H1 (cell line): Measurements from ENCODE around the gene AIF1L. TPM values are rescaled to one million over a fixed set of nuclear protein-coding genes. Genes with fewer than 3 reads are reported as not detected.

Experiments used
- CTCF ChIA-PET: fragments of 300-600 bp; sonication (Branson Sonifier 250); formaldehyde crosslinking; loops from one replicate; lab custom pipeline; 2021; ENCODE audit not compliant: partially characterized antibody; lab: Charles Lee
- POLR2A ChIA-PET: fragments of 300-600 bp; sonication (Branson Sonifier 250); formaldehyde crosslinking; loops from one replicate; lab custom pipeline; 2021; ENCODE audit warnings: inconsistent platforms; ENCODE audit not compliant: partially characterized antibody; lab: Charles Lee
- DNase-seq, 2 experiments: peaks; one replicate each; pipeline versions ENCODE4 v3.0.0 to v3.0.0-alpha.2; 2010 to 2022; ENCODE audit warnings: low spot score in 2 of 2, low read depth in 1 of 2, mixed read lengths in 1 of 2
- FAIRE-seq: peaks from 2 replicates; lab custom pipeline; 2011; peaks lifted over from hg19 to GRCh38; lab: Jason Lieb, UNC
- H2AFZ ChIP-seq: 2 replicates; pipeline ENCODE4 v1.8.1; 2012; ENCODE audit warnings: low read length, inconsistent platforms
- H2AK5ac ChIP-seq: 2 replicates; pipeline ENCODE4 v1.6.1; 2013; ENCODE audit warnings: low read depth, low read length
- H2BK120ac ChIP-seq: replicated peaks from 2 replicates; pipeline ENCODE3; 2013; ENCODE audit warnings: low read depth, low read length, inconsistent platforms
- H2BK12ac ChIP-seq: 2 replicates; pipeline ENCODE4 v1.6.1; 2013; ENCODE audit warnings: low read depth, low read length
- H2BK15ac ChIP-seq: 2 replicates; pipeline ENCODE4 v1.6.1; 2013; ENCODE audit warnings: low read length
- H2BK20ac ChIP-seq: 2 replicates; pipeline ENCODE4 v1.6.1; 2013; ENCODE audit warnings: low read length
- H2BK5ac ChIP-seq: 2 replicates; pipeline ENCODE4 v1.6.1; 2013; ENCODE audit warnings: low read depth, low read length
- H3K14ac ChIP-seq: 2 replicates; pipeline ENCODE4 v1.6.1; 2013; ENCODE audit warnings: inconsistent platforms; ENCODE audit not compliant: insufficient read length
- H3K18ac ChIP-seq: 2 replicates; pipeline ENCODE4 v1.6.1; 2013; ENCODE audit warnings: low read length; ENCODE audit errors: extremely low read depth
- H3K23ac ChIP-seq: 2 replicates; pipeline ENCODE4 v1.6.1; 2013; ENCODE audit warnings: inconsistent platforms; ENCODE audit not compliant: insufficient read length
- H3K23me2 ChIP-seq: 2 replicates; pipeline ENCODE4 v1.6.1; 2013; ENCODE audit warnings: low read depth, low read length
- H3K27ac ChIP-seq: 2 replicates; pipeline ENCODE4 v1.6.1; 2011; ENCODE audit warnings: low read depth, low read length, inconsistent platforms
- H3K27me3 ChIP-seq, 4 experiments: replicated peaks in 1 of 4; 1 replicate in 1 of 4; 2 replicates in 3 of 4; pipeline versions ENCODE4 v1.6.1 to v1.8.1; 2011 to 2013; ENCODE audit warnings: low read length in 3 of 4, mild to moderate bottlenecking in 3 of 4, inconsistent platforms in 2 of 4, mixed read lengths in 2 of 4, moderate library complexity in 1 of 4; ENCODE audit not compliant: control insufficient read depth in 3 of 4, insufficient read depth in 3 of 4; ENCODE audit errors: extremely low read depth in 1 of 4
- H3K36me3 ChIP-seq, 4 experiments: 2 replicates each; pipeline versions ENCODE4 v1.6.1 to v1.8.1; 2011 to 2013; ENCODE audit warnings: mild to moderate bottlenecking in 4 of 4, low read length in 3 of 4, moderate library complexity in 2 of 4, control low read depth in 1 of 4, inconsistent platforms in 1 of 4; ENCODE audit not compliant: insufficient read depth in 4 of 4, control insufficient read depth in 2 of 4
- H3K4ac ChIP-seq: replicated peaks from 2 replicates; pipeline ENCODE3; 2013; ENCODE audit warnings: low read length, low read depth, mixed read lengths, inconsistent platforms; ENCODE audit not compliant: insufficient read length
- H3K4me1 ChIP-seq, 4 experiments: replicated peaks in 1 of 4; 1 replicate in 1 of 4; 2 replicates in 3 of 4; pipeline versions ENCODE4 v1.6.1 to v1.8.1; 2011 to 2013; ENCODE audit warnings: low read length in 3 of 4, inconsistent platforms in 2 of 4, mixed read lengths in 1 of 4; ENCODE audit not compliant: insufficient read depth in 4 of 4, control insufficient read depth in 3 of 4
- H3K4me2 ChIP-seq, 2 experiments: 2 replicates each; pipeline versions ENCODE4 v1.6.1 to v1.8.1; 2011 to 2013; ENCODE audit warnings: low read depth in 2 of 2, low read length in 2 of 2, control low read depth in 1 of 2, inconsistent platforms in 1 of 2, mild to moderate bottlenecking in 1 of 2; ENCODE audit not compliant: insufficient read depth in 1 of 2
- H3K4me3 ChIP-seq, 4 experiments: fragments of 200-600, 300-600 bp in 1 of 4; sonication (generic), shearing (Covaris generic), sonication (Bioruptor Twin) in 1 of 4; 2 replicates each; pipeline versions ENCODE4 v1.5.1 to v1.8.1; 2011 to 2016; ENCODE audit warnings: low read length in 4 of 4, low read depth in 3 of 4, control low read depth in 2 of 4, inconsistent platforms in 2 of 4, mild to moderate bottlenecking in 2 of 4, mixed read lengths in 1 of 4, moderate library complexity in 1 of 4; ENCODE audit not compliant: insufficient read depth in 2 of 4; ENCODE audit errors: extremely low read depth in 1 of 4
- H3K56ac ChIP-seq: replicated peaks from 2 replicates; pipeline ENCODE3; 2013; ENCODE audit warnings: low read depth, mild to moderate bottlenecking, mixed read lengths, low read length, inconsistent platforms; ENCODE audit not compliant: insufficient read length
- H3K79me1 ChIP-seq: 2 replicates; pipeline ENCODE4 v1.6.1; 2013; ENCODE audit warnings: low read depth, low read length, control low read depth
- H3K79me2 ChIP-seq, 2 experiments: 2 replicates each; pipeline versions ENCODE4 v1.6.1 to v1.8.1; 2012 to 2013; ENCODE audit warnings: low read length in 2 of 2, mild to moderate bottlenecking in 2 of 2, inconsistent platforms in 1 of 2; ENCODE audit not compliant: insufficient read depth in 2 of 2, control insufficient read depth in 1 of 2
- H3K9ac ChIP-seq, 4 experiments: replicated peaks in 1 of 4; 1 replicate in 1 of 4; 2 replicates in 3 of 4; pipeline versions ENCODE4 v1.6.1 to v1.8.1; 2011 to 2013; ENCODE audit warnings: low read depth in 3 of 4, low read length in 3 of 4, control low read depth in 2 of 4, mild to moderate bottlenecking in 2 of 4, moderate library complexity in 2 of 4, inconsistent platforms in 1 of 4; ENCODE audit errors: extremely low read depth in 1 of 4
- H3K9me3 ChIP-seq, 2 experiments: 2 replicates each; pipeline versions ENCODE4 v1.6.1 to v1.8.1; 2012 to 2013; ENCODE audit warnings: mild to moderate bottlenecking in 2 of 2, moderate library complexity in 2 of 2, control low read depth in 1 of 2, inconsistent platforms in 1 of 2, low read depth in 1 of 2, low read length in 1 of 2, mixed read lengths in 1 of 2; ENCODE audit not compliant: insufficient read depth in 2 of 2
- H4K20me1 ChIP-seq, 2 experiments: replicated peaks in 1 of 2; 2 replicates each; pipeline versions ENCODE3 to v1.8.1; 2011 to 2013; ENCODE audit warnings: inconsistent platforms in 2 of 2, low read length in 2 of 2, mild to moderate bottlenecking in 1 of 2; ENCODE audit not compliant: insufficient read depth in 2 of 2, control insufficient read depth in 1 of 2
- H4K5ac ChIP-seq: 2 replicates; pipeline ENCODE4 v1.6.1; 2013; ENCODE audit warnings: low read length, low read depth, mixed read lengths, inconsistent platforms; ENCODE audit not compliant: insufficient read length
- H4K8ac ChIP-seq: 2 replicates; pipeline ENCODE4 v1.8.0; 2013; ENCODE audit warnings: mild to moderate bottlenecking, moderate library complexity, low read length, inconsistent platforms; ENCODE audit not compliant: insufficient read depth; ENCODE audit errors: extremely low read depth
- H4K91ac ChIP-seq: replicated peaks from 2 replicates; pipeline ENCODE3; 2013; ENCODE audit warnings: low read length, mixed read lengths, inconsistent platforms; ENCODE audit not compliant: insufficient read length
- ATF2 ChIP-seq: IDR thresholded peaks from 2 replicates; pipeline ENCODE4 v1.6.1; 2012; ENCODE audit warnings: low read length, inconsistent platforms
- ATF3 ChIP-seq: IDR thresholded peaks from 2 replicates; pipeline ENCODE4 v1.6.1; 2011; ENCODE audit warnings: low read depth, mild to moderate bottlenecking, low read length; ENCODE audit not compliant: insufficient read depth
- CEBPB ChIP-seq: IDR thresholded peaks from 2 replicates; pipeline ENCODE4 v1.6.1; 2012; ENCODE audit warnings: low read depth, low read length
- CHD1 ChIP-seq: IDR thresholded peaks from 2 replicates; pipeline ENCODE4 v1.6.1; 2012; ENCODE audit warnings: low read depth, low read length, improper control_type of control experiment
- CTBP2 ChIP-seq: IDR thresholded peaks from 2 replicates; pipeline ENCODE4 v1.7.0; 2011; ENCODE audit warnings: borderline replicate concordance, mild to moderate bottlenecking, moderate library complexity, mixed read lengths, low read length; ENCODE audit not compliant: insufficient read depth, insufficient read length
- HDAC2 ChIP-seq, 2 experiments: fragments of 300-600 bp in 1 of 2; sonication (generic) in 1 of 2; IDR thresholded peaks; 2 replicates each; pipeline ENCODE4 v1.6.1; 2011 to 2012; ENCODE audit warnings: low read depth in 2 of 2, low read length in 2 of 2, mild to moderate bottlenecking in 2 of 2, moderate library complexity in 2 of 2, borderline replicate concordance in 1 of 2, inconsistent platforms in 1 of 2
- KDM5A ChIP-seq: fragments of 200-600 bp; IDR thresholded peaks from 2 replicates; pipeline ENCODE4 v1.7.1; 2012; ENCODE audit warnings: mild to moderate bottlenecking, low read length, inconsistent platforms, mixed read lengths
- MAFK ChIP-seq: IDR thresholded peaks from 2 replicates; pipeline ENCODE4 v1.6.1; 2012; ENCODE audit warnings: low read depth, mild to moderate bottlenecking, improper control_type of control experiment, low read length
- PHF8 ChIP-seq: fragments of 200-600 bp; sonication (generic); conservative IDR thresholded peaks from 2 replicates; pipeline ENCODE4 v1.7.1; 2012; ENCODE audit warnings: low read depth, mild to moderate bottlenecking, inconsistent platforms, low read length, moderate library complexity
- POLR2A ChIP-seq, 2 experiments: IDR thresholded peaks; 1 replicate in 1 of 2; 2 replicates in 1 of 2; pipeline ENCODE4 v1.6.1; 2011; ENCODE audit warnings: low read depth in 2 of 2, low read length in 2 of 2, mild to moderate bottlenecking in 2 of 2; ENCODE audit errors: control extremely low read depth in 1 of 2
- SIRT6 ChIP-seq: IDR thresholded peaks from one replicate; pipeline ENCODE4 v1.7.1; 2012; ENCODE audit warnings: low read length, inconsistent platforms
- WGBS, 2 experiments: shearing (Covaris generic) in 1 of 2; methylation state at CpG; one replicate each; pipeline versions ENCODE4 v1.1.6 to v1.1.7; 2013 to 2015; ENCODE audit warnings: low lambda C conversion rate in 2 of 2, mixed read lengths in 2 of 2, inconsistent platforms in 1 of 2, low coverage in 1 of 2, missing lambda C conversion rate in 1 of 2; ENCODE audit not compliant: insufficient replicate concordance in 2 of 2, insufficient coverage in 1 of 2, insufficient read length in 1 of 2; ENCODE audit errors: extremely low coverage in 1 of 2, missing lambda C conversion rate in 1 of 2; 5-methylcytosine and 5-hydroxymethylcytosine counted together
- polyA plus RNA-seq, 7 experiments: library from polyadenylated mRNA; depleted of rRNA in 3 of 7; stranded (reverse) in 5 of 7; unstranded in 2 of 7; fragments of >200 nt in 5 of 7; fragments of 200-250 nt in 2 of 7; gene quantifications; 1 replicate in 5 of 7; 2 replicates in 1 of 7; 4 replicates in 1 of 7; pipeline versions ENCODE4 v1.2.1 to v1.2.3, GENCODE V29; 2011 to 2013; ENCODE audit warnings: missing spikeins in 2 of 7, mixed read lengths in 2 of 7
- total RNA-seq: library from RNA; stranded (reverse); fragmentation: NEBNext Ultra II Directional; extraction: Animal tissue kit (Norgen Biotek cat#: 25700); gene quantifications from 2 replicates; pipeline ENCODE4 v1.2.1, GENCODE V29; 2021

The AIF1L gene
- total and polyA plus RNA-seq, 2 of the 8 experiments (the other 6 are each of a cell fraction or from before 2014, with no cell fraction given), result 70.7 to 149 TPM

GRCh38 chr9:131060900-131061630 lies 35.3 kb upstream of the AIF1L start:
- Histone ChIP-seq H3K9me3 (no peaks in the 10 kb centered on the region), H4K91ac (no peak overlapping the region), H3K79me2 (no peaks in the 10 kb centered on the region), H3K23ac (no peak overlapping the region), H3K27me3 (no peaks in the 10 kb centered on the region), H3K4me3 (no peak overlapping the region), H2BK5ac (no peak overlapping the region), H2BK20ac (no peak overlapping the region), H3K56ac (no peak overlapping the region), H2AK5ac (no peak overlapping the region), H3K9ac (no peak overlapping the region), H2BK12ac (no peak overlapping the region), H3K27ac (no peak overlapping the region), H4K8ac (no peak overlapping the region), H2BK120ac (no peak overlapping the region), H3K4me2 (no peak overlapping the region), H4K5ac (no peak overlapping the region), H3K14ac (no peak overlapping the region), H3K23me2 (peaks cover 3% of the 10 kb centered on the region; the same call in 1 of the 2 replicates), H4K20me1 (peaks cover 3% of the 10 kb centered on the region in 2 experiments), H2BK15ac (no peak overlapping the region), H2AFZ (no peak overlapping the region), H3K79me1 (no peaks in the 10 kb centered on the region), H3K18ac (no peak overlapping the region), H3K4me1 (no peaks in the 10 kb centered on the region), H3K36me3 (no peaks in the 10 kb centered on the region), H3K4ac (no peak overlapping the region)
- POLR2A ChIA-PET, result no interaction called here
- CTCF ChIA-PET, result interaction anchor here (0.6 to 1.4 kb wide), 4 partner anchors 15 to 795 kb away, joined by 3 to 5 read pairs (median 4); no protein-coding TSS in a partner anchor
- DNase-seq, result no peak
- WGBS, 2 experiments, result 82% methylated on average over 18 of the region's 21 CpGs; no CpG with 5 or more reads in 1 of the 2 experiments
- no peak for FAIRE-seq
- TF ChIP-seq ATF3, result no peak
- no peak for TF ChIP-seq MAFK
- TF ChIP-seq CTBP2, result no peak
- no peak for TF ChIP-seq POLR2A (IDR thresholded peaks at IDR 0.05; ENCODE audit: control extremely low read depth in 1 of 2, low read depth in 2 of 2, low read length in 2 of 2)
- no peak for TF ChIP-seq SIRT6
- no peak for TF ChIP-seq HDAC2 (IDR thresholded peaks at IDR 0.05; ENCODE audit: borderline replicate concordance in 1 of 2, low read depth in 2 of 2, low read length in 2 of 2)
- no peak for TF ChIP-seq ATF2
- TF ChIP-seq CHD1, result no peak
- TF ChIP-seq PHF8, result no peak
- TF ChIP-seq CEBPB, result no peak
- TF ChIP-seq KDM5A, result no peak
